DND-41 (cell line): Measurements from ENCODE around the gene STAT5B.

Source experiments
- ATAC-seq: fragments of 200-7000 bp; cut with Tn5 transposase; 3 replicates; pipeline ENCODE4 v1.9.1; 2021; ENCODE audit warnings: low read depth; ENCODE audit not compliant: insufficient read depth
- DNase-seq: peaks from one replicate; pipeline ENCODE4 v3.0.0-alpha.2; 2020
- H2AFZ ChIP-seq: 2 replicates; pipeline ENCODE4 v1.6.0; 2012; ENCODE audit warnings: low read depth, low read length
- H3K27ac ChIP-seq: 2 replicates; pipeline ENCODE4 v1.5.1; 2012; ENCODE audit warnings: low read length, inconsistent platforms
- H3K27me3 ChIP-seq: fragments of 200-600 bp; sonication (generic); 2 replicates; pipeline ENCODE4 v1.6.0; 2012; ENCODE audit warnings: low read length, mild to moderate bottlenecking, inconsistent platforms; ENCODE audit not compliant: insufficient read depth, poor library complexity
- H3K36me3 ChIP-seq: 2 replicates; pipeline ENCODE4 v1.5.1; 2012; ENCODE audit warnings: low read length, inconsistent platforms; ENCODE audit not compliant: insufficient read depth
- H3K4me1 ChIP-seq: 2 replicates; pipeline ENCODE4 v1.5.1; 2012; ENCODE audit warnings: mild to moderate bottlenecking, low read length; ENCODE audit not compliant: insufficient read depth
- H3K4me2 ChIP-seq: 2 replicates; pipeline ENCODE4 v1.6.0; 2012; ENCODE audit warnings: mild to moderate bottlenecking, moderate library complexity, low read length, inconsistent platforms; ENCODE audit not compliant: insufficient read depth
- H3K4me3 ChIP-seq, 2 experiments: fragments of 200-600 bp in 1 of 2; shearing (Covaris generic) in 1 of 2; 2 replicates each; pipeline ENCODE4 v1.5.1; 2012 to 2016; ENCODE audit warnings: inconsistent platforms in 2 of 2, low read length in 2 of 2, mild to moderate bottlenecking in 2 of 2, low read depth in 1 of 2, moderate library complexity in 1 of 2
- H3K79me2 ChIP-seq: 2 replicates; pipeline ENCODE4 v1.6.0; 2012; ENCODE audit warnings: low read length, inconsistent platforms; ENCODE audit not compliant: insufficient read depth
- H3K9ac ChIP-seq: 2 replicates; pipeline ENCODE4 v1.6.0; 2012; ENCODE audit warnings: low read depth, mild to moderate bottlenecking, inconsistent platforms, low read length, moderate library complexity
- H3K9me3 ChIP-seq: 2 replicates; pipeline ENCODE4 v1.5.1; 2012; ENCODE audit warnings: low read length, moderate library complexity, mild to moderate bottlenecking, inconsistent platforms; ENCODE audit not compliant: insufficient read depth, severe bottlenecking
- H4K20me1 ChIP-seq: 2 replicates; pipeline ENCODE4 v1.6.0; 2012; ENCODE audit warnings: low read length; ENCODE audit not compliant: insufficient read depth
- EZH2 ChIP-seq: IDR thresholded peaks from 3 replicates; pipeline ENCODE4 v1.6.1; 2012; ENCODE audit warnings: borderline replicate concordance, low read depth, mild to moderate bottlenecking, moderate library complexity, low read length, inconsistent platforms; ENCODE audit not compliant: severe bottlenecking
- TF ChIP-seq, protein P1 (sequence below): IDR thresholded peaks from 2 replicates; pipeline ENCODE4 v1.5.1; 2012; ENCODE audit warnings: borderline replicate concordance, low read length, moderate library complexity, mild to moderate bottlenecking; ENCODE audit not compliant: poor library complexity, severe bottlenecking; ENCODE audit errors: extremely low read depth

STAT5B gene

DNA sequence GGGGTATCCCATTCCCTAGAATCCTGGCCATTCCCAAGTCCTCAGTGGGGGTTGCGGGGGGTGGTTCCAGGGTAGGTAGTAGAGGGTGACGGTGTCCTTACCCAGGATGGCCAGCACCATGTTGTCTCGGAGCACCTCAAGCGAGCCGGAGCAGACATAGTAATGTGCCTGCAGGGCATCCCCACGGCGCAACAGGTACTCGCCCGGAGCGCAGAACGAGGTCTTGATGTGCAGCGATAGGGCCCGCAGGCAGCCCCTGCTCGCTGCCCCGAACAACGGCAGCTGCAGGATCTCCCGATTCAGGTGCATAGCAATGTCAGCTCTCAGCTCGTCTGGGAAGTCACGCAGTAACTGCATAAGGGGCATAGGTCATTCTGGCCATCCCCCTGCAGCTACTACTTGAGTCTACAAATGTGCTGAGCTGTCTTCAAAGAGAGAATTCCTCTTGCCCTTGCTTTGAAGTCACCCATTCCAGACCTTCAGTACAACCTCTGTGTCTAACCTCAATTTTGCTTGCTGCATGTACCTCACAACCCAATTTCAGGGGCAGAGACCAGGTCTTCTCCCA, 109.9 kb downstream of the STAT5B start:
- H3K4me2 ChIP-seq = no peak overlapping the region
- ATAC-seq (no peak), DNase-seq (no peak)
- H2AFZ ChIP-seq = no peak overlapping the region
- no peaks in the 10 kb centered on the region for H3K79me2 ChIP-seq
- H3K9ac ChIP-seq = no peak overlapping the region
- no peaks in the 10 kb centered on the region for H3K27me3 ChIP-seq
- H3K36me3 ChIP-seq = no peaks in the 10 kb centered on the region
- H3K4me3 ChIP-seq = no peak overlapping the region
- TF ChIP-seq, protein P1, sequence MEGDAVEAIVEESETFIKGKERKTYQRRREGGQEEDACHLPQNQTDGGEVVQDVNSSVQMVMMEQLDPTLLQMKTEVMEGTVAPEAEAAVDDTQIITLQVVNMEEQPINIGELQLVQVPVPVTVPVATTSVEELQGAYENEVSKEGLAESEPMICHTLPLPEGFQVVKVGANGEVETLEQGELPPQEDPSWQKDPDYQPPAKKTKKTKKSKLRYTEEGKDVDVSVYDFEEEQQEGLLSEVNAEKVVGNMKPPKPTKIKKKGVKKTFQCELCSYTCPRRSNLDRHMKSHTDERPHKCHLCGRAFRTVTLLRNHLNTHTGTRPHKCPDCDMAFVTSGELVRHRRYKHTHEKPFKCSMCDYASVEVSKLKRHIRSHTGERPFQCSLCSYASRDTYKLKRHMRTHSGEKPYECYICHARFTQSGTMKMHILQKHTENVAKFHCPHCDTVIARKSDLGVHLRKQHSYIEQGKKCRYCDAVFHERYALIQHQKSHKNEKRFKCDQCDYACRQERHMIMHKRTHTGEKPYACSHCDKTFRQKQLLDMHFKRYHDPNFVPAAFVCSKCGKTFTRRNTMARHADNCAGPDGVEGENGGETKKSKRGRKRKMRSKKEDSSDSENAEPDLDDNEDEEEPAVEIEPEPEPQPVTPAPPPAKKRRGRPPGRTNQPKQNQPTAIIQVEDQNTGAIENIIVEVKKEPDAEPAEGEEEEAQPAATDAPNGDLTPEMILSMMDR = no peak
- no peak for TF ChIP-seq EZH2
- no peak overlapping the region for H3K27ac ChIP-seq
- H3K4me1 ChIP-seq = no peaks in the 10 kb centered on the region
- H4K20me1 ChIP-seq = no peaks in the 10 kb centered on the region
- no peaks in the 10 kb centered on the region for H3K9me3 ChIP-seq

DNA sequence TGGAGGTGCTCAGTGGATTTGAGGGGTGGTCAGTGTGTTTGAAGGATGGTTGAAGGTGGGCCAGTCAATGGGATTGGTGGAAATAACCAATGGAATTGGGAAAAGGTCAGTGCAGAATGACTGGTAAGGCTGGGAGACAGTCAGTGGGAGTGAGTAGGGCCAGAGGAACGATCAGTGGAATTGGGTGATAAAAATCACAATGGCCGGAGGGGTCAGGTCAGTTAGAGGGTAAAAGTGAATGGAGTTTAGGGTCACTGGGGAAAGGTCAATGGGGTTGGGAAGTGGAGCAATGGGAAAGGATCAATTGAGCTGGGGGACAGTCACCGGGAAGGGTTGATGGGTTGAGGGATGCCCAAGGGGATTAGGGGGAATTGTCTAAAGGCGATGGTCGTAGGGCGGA, 110.4 kb downstream of the STAT5B start:
- ATAC-seq = no peak
- Histone ChIP-seq H3K79me2 (no peaks in the 10 kb centered on the region), H3K9me3 (no peaks in the 10 kb centered on the region), H4K20me1 (no peaks in the 10 kb centered on the region), H2AFZ (no peak overlapping the region), H3K27ac (no peak overlapping the region), H3K4me3 (no peak overlapping the region), H3K9ac (no peak overlapping the region), H3K4me1 (no peaks in the 10 kb centered on the region), H3K27me3 (no peaks in the 10 kb centered on the region), H3K4me2 (no peak overlapping the region), H3K36me3 (no peaks in the 10 kb centered on the region)
- no peak for DNase-seq
- TF ChIP-seq, protein P1 = no peak

DNA sequence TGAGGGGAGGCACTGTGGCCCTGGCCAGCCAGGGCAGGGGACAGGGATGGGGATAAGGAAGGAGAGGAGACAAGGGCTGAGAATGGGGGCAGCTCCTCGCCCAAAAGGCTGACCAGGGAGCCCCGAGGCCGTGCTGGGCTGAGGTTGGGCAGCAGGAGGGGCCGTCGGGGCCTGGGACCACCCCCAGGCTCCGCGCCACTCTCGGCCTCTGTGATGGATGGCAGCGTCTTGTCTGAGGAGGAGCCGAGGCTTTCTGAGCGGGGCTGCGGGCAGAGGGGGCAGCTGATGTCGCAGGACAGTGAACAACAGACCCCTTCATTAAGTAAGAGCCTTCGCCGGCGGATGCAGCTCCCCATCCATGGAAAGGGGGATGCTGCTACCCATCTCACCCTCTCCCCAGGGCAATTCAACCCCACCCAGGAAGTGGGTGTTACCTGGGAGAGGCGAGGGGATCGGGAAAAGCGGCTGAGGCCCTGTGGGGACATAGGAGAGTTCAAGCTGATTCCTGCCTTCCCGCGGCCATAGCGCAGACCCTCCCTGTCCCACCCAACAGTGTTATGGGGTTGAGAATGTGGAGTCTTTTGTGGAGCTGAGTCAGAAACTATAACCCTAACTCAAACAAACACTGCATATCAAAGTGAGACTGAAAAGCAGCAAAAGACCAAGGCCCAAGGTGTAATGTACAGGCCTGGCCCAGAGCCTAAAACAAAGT, 112.3 kb downstream of the STAT5B start:
- Histone ChIP-seq H3K9ac (no peak overlapping the region), H3K4me3 (no peak overlapping the region), H3K79me2 (no peaks in the 10 kb centered on the region), H3K4me2 (no peak overlapping the region), H3K9me3 (no peaks in the 10 kb centered on the region), H3K36me3 (no peaks in the 10 kb centered on the region), H2AFZ (no peak overlapping the region), H3K4me1 (no peaks in the 10 kb centered on the region), H3K27ac (no peak overlapping the region), H4K20me1 (no peaks in the 10 kb centered on the region), H3K27me3 (no peaks in the 10 kb centered on the region)
- ATAC-seq = no peak
- no peak for DNase-seq
- TF ChIP-seq, protein P1 = no peak
- TF ChIP-seq EZH2 = no peak
